Measurements from ENCODE around the gene CTCF. TPM values are rescaled to one million over a fixed set of nuclear protein-coding genes. Genes with fewer than 3 reads are reported as not detected.

Gene CTCF
- total and polyA plus RNA-seq, 12 donors: 11.9 to 31.0 (median 23.8) TPM

- H3K4me3 ChIP-seq: no peak overlapping the region
- DNase-seq (no peak), ATAC-seq (no peak)
- intact Hi-C loops (cut with DNase I): loop anchor here in 9 of 10 donors (2.0 to 10.0 kb wide), 9 partner anchors 37 to 389 kb away; partner anchors contain the start of genes GFOD2 (in 2 of the 9), RANBP10 (in 2 of the 9), TSNAXIP1 (in 2 of the 9) and CENPT (in 1 of the 9)
- H3K36me3 ChIP-seq: peaks cover 0 to 20% (median 0%) of the 10 kb centered on the region in 9 donors
- TF ChIP-seq CTCF (IDR thresholded peaks at IDR 0.05): no peak
- 97 to 98% methylated on average over 17 of the region's 17 CpGs for WGBS, 2 donors
- no peaks in the 10 kb centered on the region for H3K27me3 ChIP-seq
- H3K27ac ChIP-seq: no peak overlapping the region
- no peaks in the 10 kb centered on the region for H3K9me3 ChIP-seq
- H3K4me1 ChIP-seq: peaks cover 13 to 44% (median 28%) of the 10 kb centered on the region in 9 donors
Observed at GRCh38 chr16:67675579-67675935, 113.2 kb downstream of the CTCF start.

GRCh38 chr16:67675999-67676398, 113.7 kb downstream of the CTCF start:
- H3K27me3 ChIP-seq: no peaks in the 10 kb centered on the region
- H3K27ac ChIP-seq: no peak overlapping the region
- ATAC-seq (no peak), DNase-seq (no peak)
- H3K4me3 ChIP-seq: no peak overlapping the region
- H3K9me3 ChIP-seq: no peaks in the 10 kb centered on the region
- peaks cover 0 to 24% (median 0%) of the 10 kb centered on the region in 9 donors for H3K36me3 ChIP-seq
- intact Hi-C loops (cut with DNase I): loop anchor here in 9 of 10 donors (2.0 to 10.0 kb wide), 9 partner anchors 36 to 389 kb away; partner anchors contain the start of genes GFOD2 (in 2 of the 9), RANBP10 (in 2 of the 9), TSNAXIP1 (in 2 of the 9) and CENPT (in 1 of the 9)
- 96 to 98% methylated on average over 7 of the region's 7 CpGs for WGBS, 2 donors
- no peak for TF ChIP-seq CTCF (IDR thresholded peaks at IDR 0.05)
- peaks cover 13 to 44% (median 28%) of the 10 kb centered on the region in 9 donors for H3K4me1 ChIP-seq

- TF ChIP-seq CTCF (IDR thresholded peaks at IDR 0.05): no peak
- peaks cover 0 to 28% (median 0%) of the 10 kb centered on the region in 9 donors for H3K36me3 ChIP-seq
- no peaks in the 10 kb centered on the region for H3K9me3 ChIP-seq
- WGBS, 2 donors: 72 to 74% methylated on average over 4 of the region's 4 CpGs
- no peaks in the 10 kb centered on the region for H3K27me3 ChIP-seq
- intact Hi-C loops (cut with DNase I): loop anchor here in 8 of 10 donors (5.0 to 10.0 kb wide), 8 partner anchors 36 to 388 kb away; partner anchors contain the start of genes RANBP10 (in 2 of the 8), TSNAXIP1 (in 2 of the 8), CENPT (in 1 of the 8) and GFOD2 (in 1 of the 8)
- ATAC-seq (no peak), DNase-seq (no peak)
- peak overlapping the region in 2 of 10 donors; percentile 14 to 26 for H3K27ac ChIP-seq
- H3K4me3 ChIP-seq: no peak overlapping the region
- H3K4me1 ChIP-seq: peaks cover 13 to 44% (median 28%) of the 10 kb centered on the region in 9 donors
Observed at GRCh38 chr16:67676516-67676915, 114.2 kb downstream of the CTCF start.

DNA sequence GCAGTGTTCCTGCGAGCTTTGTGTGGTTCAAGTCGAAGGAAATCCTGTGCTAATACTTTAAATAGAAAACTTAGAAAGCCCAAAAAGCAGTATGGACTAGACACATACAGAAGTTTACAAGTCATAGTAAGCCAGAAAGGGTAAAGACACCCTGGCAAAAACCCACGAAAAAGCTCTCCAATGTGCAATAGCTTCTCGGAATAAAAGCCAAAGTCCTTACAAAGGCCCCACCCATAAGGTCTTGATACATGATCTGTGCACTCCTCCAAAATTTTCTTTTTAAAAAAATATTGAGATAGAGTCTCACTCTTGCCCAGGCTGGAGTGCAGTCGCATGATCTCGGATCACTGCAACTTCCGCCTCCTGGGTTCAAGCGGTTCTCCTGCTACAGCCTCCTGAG, 114.6 kb downstream of the CTCF start:
- DNase-seq (no peak), ATAC-seq (no peak)
- WGBS, 2 donors: 76 to 87% methylated on average over 8 of the region's 8 CpGs
- intact Hi-C loops (cut with DNase I): loop anchor here in 8 of 10 donors (5.0 to 10.0 kb wide), 8 partner anchors 35 to 388 kb away; partner anchors contain the start of genes RANBP10 (in 2 of the 8), TSNAXIP1 (in 2 of the 8), CENPT (in 1 of the 8) and GFOD2 (in 1 of the 8)
- Histone ChIP-seq H3K4me3 (no peak overlapping the region), H3K4me1 (peaks cover 13 to 44% (median 28%) of the 10 kb centered on the region in 9 donors), H3K9me3 (no peaks in the 10 kb centered on the region), H3K27me3 (no peaks in the 10 kb centered on the region), H3K27ac (peak overlapping the region in 2 of 10 donors; percentile 14 to 26), H3K36me3 (peaks cover 0 to 32% (median 0%) of the 10 kb centered on the region in 9 donors)
- TF ChIP-seq CTCF (IDR thresholded peaks at IDR 0.05): no peak
